ENCODE results near the gene LDB3. TPM values are rescaled to one million over a fixed set of nuclear protein-coding genes. Genes with fewer than 3 reads are reported as not detected.

LDB3 gene
- total and polyA plus RNA-seq, 2 of the 4 experiments (the other 2 are of a cell fraction), result 0.36 to 2.6 TPM

DNA sequence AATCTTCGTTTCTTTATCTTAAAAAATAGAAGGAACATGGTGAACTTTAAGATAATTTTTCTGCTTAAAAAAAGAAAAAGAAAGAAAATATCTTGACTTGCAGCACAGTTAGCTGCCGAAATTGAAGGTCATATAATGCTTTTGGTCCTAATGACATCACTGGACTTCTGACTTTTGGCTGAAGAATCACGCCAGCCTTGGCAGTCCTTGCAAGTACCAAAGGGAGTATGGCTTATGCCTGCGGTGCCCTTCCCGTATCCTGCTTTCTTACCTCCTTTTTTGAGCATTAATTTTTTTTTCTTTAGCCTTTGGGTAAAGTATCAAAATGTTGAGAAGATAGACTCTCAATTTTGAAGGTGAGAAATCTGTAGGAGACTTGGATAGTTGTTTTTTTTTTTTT is 95.1 kb downstream of the LDB3 start:
- Histone ChIP-seq H2BK120ac (ENCODE audit: low read depth, low read length) (no peak overlapping the region), H2AK5ac (ENCODE audit: low read depth, low read length) (no peak overlapping the region), H4K20me1 (ENCODE audit: insufficient read depth, low read length) (peaks cover 82% of the 10 kb centered on the region), H3K4me2 (ENCODE audit: low read depth, low read length) (no peak overlapping the region), H3K4me1 (ENCODE audit: control insufficient read depth, insufficient read depth, low read length) (no peaks in the 10 kb centered on the region), H3K4me3 (ENCODE audit: insufficient read depth, low read depth, low read length) (no peak overlapping the region), H2BK5ac (ENCODE audit: low read depth, low read length, poor library complexity, severe bottlenecking) (no peak overlapping the region), H4K8ac (ENCODE audit: low read depth in 2 of 2, low read length in 2 of 2) (no peak overlapping the region), H2AK9ac (replicated peaks; ENCODE audit: low read depth, low read length, poor library complexity) (no peak overlapping the region), H3K14ac (replicated peaks; ENCODE audit: low read depth, low read length) (no peak overlapping the region), H3K9me3 (ENCODE audit: control insufficient read depth, insufficient read depth, low read length) (no peaks in the 10 kb centered on the region), H3K56ac (ENCODE audit: extremely low read depth, insufficient read depth, low read length) (no peak overlapping the region), H3K23ac (ENCODE audit: low read depth, low read length) (no peak overlapping the region), H4K91ac (ENCODE audit: insufficient read depth, low read depth, low read length) (no peak overlapping the region), H3K4ac (ENCODE audit: low read depth, low read length) (no peak overlapping the region), H2AFZ (replicated peaks; ENCODE audit: low read length, poor library complexity) (no peak overlapping the region), H3K27me3 (ENCODE audit: control insufficient read depth, insufficient read depth, low read length) (no peaks in the 10 kb centered on the region), H3K36me3 (ENCODE audit: control insufficient read depth, insufficient read depth, low read length) (no peaks in the 10 kb centered on the region), H4K5ac (ENCODE audit: low read depth, low read length) (no peak overlapping the region), H3K9ac (ENCODE audit: low read depth, low read length) (no peak overlapping the region), H3K27ac (ENCODE audit: insufficient read depth, low read length) (no peak overlapping the region), H2BK15ac (ENCODE audit: low read depth, low read length) (no peak overlapping the region), H3K9me1 (ENCODE audit: insufficient read depth, low read length) (peaks cover 11% of the 10 kb centered on the region), H3K18ac (ENCODE audit: low read depth, low read length) (no peak overlapping the region), H2BK20ac (ENCODE audit: low read depth, low read length) (no peak overlapping the region), H3K79me1 (ENCODE audit: low read depth in 1 of 2, low read length in 2 of 2) (peaks cover 8 to 65% of the 10 kb centered on the region in 2 experiments)
- 100% methylated on average over 1 of the region's 5 CpGs; no CpG with 5 or more reads in 1 of the 2 experiments for WGBS, 2 experiments (ENCODE audit: extremely low coverage in 2 of 2, insufficient read length in 1 of 2)
- DNase-seq (no peak), ATAC-seq (ENCODE audit: low read depth) (no peak)
- intact Hi-C loops (cut with micrococcal nuclease), result no loop called here
- ChIA-PET CTCF (no interaction called here), POLR2A (ENCODE audit: unreplicated experiment) (no interaction called here)
- in situ Hi-C loops (cut with MboI; ENCODE audit: low sequenced_read_pairs), result no loop called here
- no peak for TF ChIP-seq RAD21 (IDR thresholded peaks at IDR 0.05; ENCODE audit: low read length)
- TF ChIP-seq NFE2L2 (IDR thresholded peaks at IDR 0.05; ENCODE audit: low read depth, low read length), result no peak
- TF ChIP-seq, protein P1, sequence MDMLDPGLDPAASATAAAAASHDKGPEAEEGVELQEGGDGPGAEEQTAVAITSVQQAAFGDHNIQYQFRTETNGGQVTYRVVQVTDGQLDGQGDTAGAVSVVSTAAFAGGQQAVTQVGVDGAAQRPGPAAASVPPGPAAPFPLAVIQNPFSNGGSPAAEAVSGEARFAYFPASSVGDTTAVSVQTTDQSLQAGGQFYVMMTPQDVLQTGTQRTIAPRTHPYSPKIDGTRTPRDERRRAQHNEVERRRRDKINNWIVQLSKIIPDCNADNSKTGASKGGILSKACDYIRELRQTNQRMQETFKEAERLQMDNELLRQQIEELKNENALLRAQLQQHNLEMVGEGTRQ (IDR thresholded peaks at IDR 0.05; ENCODE audit: low read depth, low read length), result no peak
- no peak for TF ChIP-seq RFX5 (IDR thresholded peaks at IDR 0.05; ENCODE audit: low read depth, low read length)
- TF ChIP-seq FOS (IDR thresholded peaks at IDR 0.05; ENCODE audit: low read depth, low read length), result no peak
- TF ChIP-seq POLR2A (IDR thresholded peaks at IDR 0.05; ENCODE audit: low read depth, low read length), result no peak
- TF ChIP-seq MAZ (IDR thresholded peaks at IDR 0.05; ENCODE audit: borderline replicate concordance, low read depth, low read length), result no peak
- TF ChIP-seq CEBPB (IDR thresholded peaks at IDR 0.05; ENCODE audit: low read depth, low read length), result no peak
- no peak for TF ChIP-seq RCOR1 (IDR thresholded peaks at IDR 0.05; ENCODE audit: insufficient replicate concordance, low read length)
- no peak for TF ChIP-seq MAFK (IDR thresholded peaks at IDR 0.05; ENCODE audit: low read depth, low read length)
- TF ChIP-seq BHLHE40 (IDR thresholded peaks at IDR 0.05; ENCODE audit: low read depth, low read length), result no peak
- no peak for TF ChIP-seq MXI1 (IDR thresholded peaks at IDR 0.05; ENCODE audit: borderline replicate concordance, low read depth, low read length)
- no peak for TF ChIP-seq SMC3 (IDR thresholded peaks at IDR 0.05; ENCODE audit: low read depth, low read length)
- TF ChIP-seq, protein P2, sequence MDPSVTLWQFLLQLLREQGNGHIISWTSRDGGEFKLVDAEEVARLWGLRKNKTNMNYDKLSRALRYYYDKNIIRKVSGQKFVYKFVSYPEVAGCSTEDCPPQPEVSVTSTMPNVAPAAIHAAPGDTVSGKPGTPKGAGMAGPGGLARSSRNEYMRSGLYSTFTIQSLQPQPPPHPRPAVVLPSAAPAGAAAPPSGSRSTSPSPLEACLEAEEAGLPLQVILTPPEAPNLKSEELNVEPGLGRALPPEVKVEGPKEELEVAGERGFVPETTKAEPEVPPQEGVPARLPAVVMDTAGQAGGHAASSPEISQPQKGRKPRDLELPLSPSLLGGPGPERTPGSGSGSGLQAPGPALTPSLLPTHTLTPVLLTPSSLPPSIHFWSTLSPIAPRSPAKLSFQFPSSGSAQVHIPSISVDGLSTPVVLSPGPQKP (IDR thresholded peaks at IDR 0.05; ENCODE audit: borderline replicate concordance, low read depth, low read length), result no peak
- TF ChIP-seq, protein P3, sequence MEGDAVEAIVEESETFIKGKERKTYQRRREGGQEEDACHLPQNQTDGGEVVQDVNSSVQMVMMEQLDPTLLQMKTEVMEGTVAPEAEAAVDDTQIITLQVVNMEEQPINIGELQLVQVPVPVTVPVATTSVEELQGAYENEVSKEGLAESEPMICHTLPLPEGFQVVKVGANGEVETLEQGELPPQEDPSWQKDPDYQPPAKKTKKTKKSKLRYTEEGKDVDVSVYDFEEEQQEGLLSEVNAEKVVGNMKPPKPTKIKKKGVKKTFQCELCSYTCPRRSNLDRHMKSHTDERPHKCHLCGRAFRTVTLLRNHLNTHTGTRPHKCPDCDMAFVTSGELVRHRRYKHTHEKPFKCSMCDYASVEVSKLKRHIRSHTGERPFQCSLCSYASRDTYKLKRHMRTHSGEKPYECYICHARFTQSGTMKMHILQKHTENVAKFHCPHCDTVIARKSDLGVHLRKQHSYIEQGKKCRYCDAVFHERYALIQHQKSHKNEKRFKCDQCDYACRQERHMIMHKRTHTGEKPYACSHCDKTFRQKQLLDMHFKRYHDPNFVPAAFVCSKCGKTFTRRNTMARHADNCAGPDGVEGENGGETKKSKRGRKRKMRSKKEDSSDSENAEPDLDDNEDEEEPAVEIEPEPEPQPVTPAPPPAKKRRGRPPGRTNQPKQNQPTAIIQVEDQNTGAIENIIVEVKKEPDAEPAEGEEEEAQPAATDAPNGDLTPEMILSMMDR (conservative IDR thresholded peaks at IDR 0.05; ENCODE audit: low read depth, low read length), result no peak
- no peak for TF ChIP-seq CHD1 (IDR thresholded peaks at IDR 0.05; ENCODE audit: low read depth, low read length)
- no TSS peak for BruUV-seq (replicated peaks)
- dilution Hi-C loops (cut with HindIII; ENCODE audit: low sequenced_read_pairs, unreplicated experiment), result no loop called here

All from IMR-90 (cell line).